Lower leg skin (tissue), 3 donors: ENCODE measurements around the gene SRPRB.

Source experiments
- POLR2A ChIP-seq, 2 donors: fragments of 450-650 bp; IDR thresholded peaks; one replicate each; pipeline ENCODE4 v1.6.1; 2016 to 2017; ENCODE audit warnings: antibody characterized with exemption in 2 of 2, mild to moderate bottlenecking in 1 of 2, moderate library complexity in 1 of 2
- TF ChIP-seq, protein P1 (sequence below), 3 donors: fragments of 450-650 bp; IDR thresholded peaks; one replicate each; pipeline ENCODE4 v1.5.1; 2016; ENCODE audit warnings: antibody characterized with exemption in 3 of 3, mild to moderate bottlenecking in 3 of 3, moderate library complexity in 2 of 3

DNA sequence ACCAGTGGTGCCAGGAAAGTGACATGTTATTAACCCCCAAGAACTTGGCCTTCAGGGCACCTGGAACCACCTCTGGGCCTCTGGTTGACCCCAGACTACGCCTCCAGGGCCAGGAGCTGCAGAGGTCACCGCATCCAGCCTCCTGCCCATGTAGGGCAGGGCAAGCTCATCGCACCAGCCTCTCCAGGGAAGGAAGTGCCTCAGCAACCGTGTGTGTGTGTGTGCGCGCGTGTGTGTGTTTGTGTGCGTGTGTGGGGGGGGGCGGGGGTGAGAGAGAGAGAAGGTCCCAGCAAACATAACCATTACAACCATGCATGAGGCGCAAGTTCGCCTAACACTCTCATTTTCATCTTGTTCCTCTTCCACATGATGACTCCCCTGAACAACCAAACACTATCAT is 58.3 kb downstream of the SRPRB start:
- TF ChIP-seq, protein P1, sequence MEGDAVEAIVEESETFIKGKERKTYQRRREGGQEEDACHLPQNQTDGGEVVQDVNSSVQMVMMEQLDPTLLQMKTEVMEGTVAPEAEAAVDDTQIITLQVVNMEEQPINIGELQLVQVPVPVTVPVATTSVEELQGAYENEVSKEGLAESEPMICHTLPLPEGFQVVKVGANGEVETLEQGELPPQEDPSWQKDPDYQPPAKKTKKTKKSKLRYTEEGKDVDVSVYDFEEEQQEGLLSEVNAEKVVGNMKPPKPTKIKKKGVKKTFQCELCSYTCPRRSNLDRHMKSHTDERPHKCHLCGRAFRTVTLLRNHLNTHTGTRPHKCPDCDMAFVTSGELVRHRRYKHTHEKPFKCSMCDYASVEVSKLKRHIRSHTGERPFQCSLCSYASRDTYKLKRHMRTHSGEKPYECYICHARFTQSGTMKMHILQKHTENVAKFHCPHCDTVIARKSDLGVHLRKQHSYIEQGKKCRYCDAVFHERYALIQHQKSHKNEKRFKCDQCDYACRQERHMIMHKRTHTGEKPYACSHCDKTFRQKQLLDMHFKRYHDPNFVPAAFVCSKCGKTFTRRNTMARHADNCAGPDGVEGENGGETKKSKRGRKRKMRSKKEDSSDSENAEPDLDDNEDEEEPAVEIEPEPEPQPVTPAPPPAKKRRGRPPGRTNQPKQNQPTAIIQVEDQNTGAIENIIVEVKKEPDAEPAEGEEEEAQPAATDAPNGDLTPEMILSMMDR (IDR thresholded peaks at IDR 0.05): no peak
- TF ChIP-seq POLR2A (IDR thresholded peaks at IDR 0.05): no peak
